GM12878 (cell line): ENCODE data around the gene VCAM1. TPM values are rescaled to one million over a fixed set of nuclear protein-coding genes. Genes with fewer than 3 reads are reported as not detected.

Source experiments
- ATAC-seq: fragments of 200-7000 bp; cut with Tn5 transposase; 3 replicates; pipeline ENCODE4 v1.9.1; 2020; ENCODE audit warnings: mild to moderate bottlenecking, moderate library complexity
- BruUV-seq: library from RNA; stranded (reverse); fragments of 400-500 nt; replicated peaks from 2 replicates; lab custom pipeline; 2021; lab: Mats Ljungman, UMichigan
- CTCF ChIA-PET: fragments of 300-600 bp; sonication (Branson Sonifier 250); formaldehyde crosslinking; extraction: SDS; loops from one replicate; lab custom pipeline; 2021; ENCODE audit warnings: inconsistent platforms; lab: Yijun Ruan, JAX
- POLR2A ChIA-PET: fragments of 350-600 bp; formaldehyde crosslinking; extraction: SDS; loops from one replicate; lab custom pipeline; 2021; ENCODE audit warnings: inconsistent platforms; lab: Charles Lee
- RAD21 ChIA-PET: fragments of 300-600 bp; sonication (Branson Sonifier 250); formaldehyde crosslinking; loops from one replicate; lab custom pipeline; 2023; ENCODE audit warnings: antibody characterized with exemption; ENCODE audit not compliant: unreplicated experiment; lab: Charles Lee
- SMC1A ChIA-PET: fragments of 300-600 bp; sonication (Branson Sonifier 250); formaldehyde crosslinking; loops from one replicate; lab custom pipeline; 2023; ENCODE audit not compliant: unreplicated experiment, uncharacterized antibody; lab: Charles Lee
- DNase-seq: peaks from one replicate; pipeline ENCODE4 v3.0.0-alpha.2; 2011; ENCODE audit warnings: low read depth, low spot score
- FAIRE-seq: peaks from 3 replicates; lab custom pipeline; 2011; peaks lifted over from hg19 to GRCh38; lab: Jason Lieb, UNC
- H2AFZ ChIP-seq: 2 replicates; pipeline ENCODE4 v1.6.0; 2011; ENCODE audit warnings: low read depth, low read length, control low read depth; ENCODE audit not compliant: control insufficient read depth
- H3K27ac ChIP-seq: 2 replicates; pipeline ENCODE4 v1.5.1; 2011; ENCODE audit warnings: control low read depth; ENCODE audit not compliant: control insufficient read depth, insufficient read depth
- H3K27me3 ChIP-seq, 2 experiments: replicated peaks in 1 of 2; 2 replicates each; pipeline versions ENCODE4 v1.6.0 to v1.6.1; 2011; ENCODE audit warnings: low read length in 1 of 2; ENCODE audit not compliant: control insufficient read depth in 2 of 2, insufficient read depth in 2 of 2
- H3K36me3 ChIP-seq, 2 experiments: 2 replicates each; pipeline ENCODE4 v1.5.1; 2011; ENCODE audit warnings: low read length in 1 of 2; ENCODE audit not compliant: control insufficient read depth in 2 of 2, insufficient read depth in 2 of 2
- H3K4me1 ChIP-seq: 2 replicates; pipeline ENCODE4 v1.6.1; 2011; ENCODE audit warnings: mild to moderate bottlenecking, low read length, moderate library complexity, mixed read lengths; ENCODE audit not compliant: control insufficient read depth, insufficient read depth
- H3K4me2 ChIP-seq: 2 replicates; pipeline ENCODE4 v1.6.0; 2011; ENCODE audit warnings: control low read depth; ENCODE audit not compliant: control insufficient read depth, insufficient read depth
- H3K4me3 ChIP-seq: fragments of 200-600 bp; sonication (generic); 2 replicates; pipeline ENCODE4 v1.5.1; 2016
- H3K79me2 ChIP-seq: 2 replicates; pipeline ENCODE4 v1.6.0; 2011; ENCODE audit warnings: low read length; ENCODE audit not compliant: control insufficient read depth, insufficient read depth
- H3K9ac ChIP-seq: 2 replicates; pipeline ENCODE4 v1.8.0; 2011; ENCODE audit warnings: low read length, control low read depth, mixed read lengths; ENCODE audit not compliant: control insufficient read depth, insufficient read depth
- H3K9me3 ChIP-seq: replicated peaks from 3 replicates; pipeline ENCODE4 v1.5.1; 2011; ENCODE audit warnings: mild to moderate bottlenecking, low read length; ENCODE audit not compliant: control insufficient read depth, insufficient read depth
- H4K20me1 ChIP-seq: 2 replicates; pipeline ENCODE4 v1.6.0; 2011; ENCODE audit not compliant: control insufficient read depth, insufficient read depth
- ATF3 ChIP-seq: IDR thresholded peaks from 2 replicates; pipeline ENCODE4 v1.6.1; 2011; ENCODE audit warnings: low read depth, mild to moderate bottlenecking, low read length, moderate library complexity, borderline replicate concordance; ENCODE audit errors: extremely low read depth
- BCL3 ChIP-seq: IDR thresholded peaks from 2 replicates; pipeline ENCODE4 v1.6.1; 2011; ENCODE audit warnings: borderline replicate concordance, low read depth, mild to moderate bottlenecking, moderate library complexity, low read length; ENCODE audit not compliant: insufficient read depth, poor library complexity, severe bottlenecking
- SPI1 ChIP-seq: IDR thresholded peaks from 2 replicates; pipeline ENCODE4 v1.6.1; 2011; ENCODE audit warnings: low read depth, mild to moderate bottlenecking, low read length, moderate library complexity, borderline replicate concordance; ENCODE audit not compliant: insufficient read depth
- ZBED1 ChIP-seq: IDR thresholded peaks from 2 replicates; pipeline ENCODE4 v1.6.1; 2016; ENCODE audit warnings: borderline replicate concordance
- ZBTB11 ChIP-seq: fragments of 450-650 bp; formaldehyde crosslinking; IDR thresholded peaks from 2 replicates; pipeline ENCODE4 v1.5.0; 2022; ENCODE audit warnings: mild to moderate bottlenecking, missing genetic modification characterization
- ZBTB33 ChIP-seq: fragments of 450-650 bp; IDR thresholded peaks from 2 replicates; pipeline ENCODE4 v1.6.1; 2017; ENCODE audit warnings: mild to moderate bottlenecking
- ZNF217 ChIP-seq: fragments of 450-650 bp; IDR thresholded peaks from 2 replicates; pipeline ENCODE4 v1.6.1; 2017; ENCODE audit warnings: antibody characterized with exemption, mild to moderate bottlenecking
- WGBS: methylation state at CpG from one replicate; pipeline ENCODE4 v1.1.6; 2016; ENCODE audit warnings: low lambda C conversion rate; ENCODE audit not compliant: insufficient replicate concordance, insufficient coverage; ENCODE audit errors: missing lambda C conversion rate; 5-methylcytosine and 5-hydroxymethylcytosine counted together
- in situ Hi-C: fragments of 300-500 bp; cut with MboI; formaldehyde crosslinking; loops from 9 replicates; pipeline ENCODE4 v1.14.3; 2018; ENCODE audit warnings: mixed read lengths
- intact Hi-C: fragments of 100-400 bp; cut with micrococcal nuclease; formaldehyde crosslinking; loops from one replicate; pipeline ENCODE4 v1.14.2; 2022; ENCODE audit not compliant: unreplicated experiment
- polyA plus RNA-seq, 11 experiments: library from polyadenylated mRNA; depleted of rRNA in 4 of 11; unstranded in 6 of 11; stranded (reverse) in 5 of 11; fragments of >200 nt; fragmentation: Nextera tagmentation in 4 of 11; fragmentation: Illumina TruSeq in 1 of 11; extraction: Ambion mirVana in 4 of 11; extraction: Trizol in 1 of 11; gene quantifications; 1 replicate in 1 of 11; 2 replicates in 10 of 11; pipeline versions ENCODE4 v1.2.1 to v1.2.3, GENCODE V29; 2011 to 2016; ENCODE audit warnings: inconsistent platforms in 2 of 11, missing spikeins in 2 of 11, low read depth in 1 of 11
- total RNA-seq, 4 experiments: library from RNA; depleted of rRNA in 3 of 4; stranded (reverse); fragments of >200 nt in 3 of 4; fragmentation: Illumina TruSeq in 1 of 4; extraction: Trizol in 1 of 4; gene quantifications; 2 replicates each; pipeline versions ENCODE4 v1.2.1 to v1.2.3, GENCODE V29; 2013 to 2021

Gene VCAM1
- total and polyA plus RNA-seq, 10 of the 15 experiments (the other 5 are each of a cell fraction or from before 2014, with no cell fraction given) = 5.0 to 13.6 (median 7.4) TPM

GRCh38 chr1:100769906-100770646 lies 50.5 kb downstream of the VCAM1 start:
- H3K9me3 ChIP-seq = no peaks in the 10 kb centered on the region
- no peaks in the 10 kb centered on the region for H4K20me1 ChIP-seq
- H3K4me2 ChIP-seq = no peak overlapping the region
- TF ChIP-seq ZBTB33 (no peak), SPI1 (no peak), ZBTB11 (CRISPR knock-in tag) (no peak), ATF3 (no peak), ZNF217 (no peak), BCL3 (no peak), ZBED1 (no peak)
- FAIRE-seq (no peak), DNase-seq (no peak), ATAC-seq (no peak)
- H2AFZ ChIP-seq = no peak overlapping the region
- intact Hi-C loops = no loop called here
- H3K27ac ChIP-seq = no peak overlapping the region
- 37% methylated on average over 4 of the region's 4 CpGs for WGBS
- in situ Hi-C loops = no loop called here
- RAD21 ChIA-PET = no interaction called here
- no TSS peak for BruUV-seq
- H3K4me3 ChIP-seq = no peak overlapping the region
- H3K27me3 ChIP-seq = no peaks in the 10 kb centered on the region
- H3K36me3 ChIP-seq = no peaks in the 10 kb centered on the region
- POLR2A ChIA-PET = interaction anchor here (0.6 kb wide), 1 partner anchor 52 kb away, joined by 3 read pairs; no protein-coding TSS in a partner anchor
- SMC1A ChIA-PET = interaction anchor here (0.5 to 1.5 kb wide), 4 partner anchors 9 to 857 kb away, joined by 3 read pairs; no protein-coding TSS in a partner anchor
- CTCF ChIA-PET = no interaction called here
- no peak overlapping the region for H3K9ac ChIP-seq
- no peaks in the 10 kb centered on the region for H3K4me1 ChIP-seq
- H3K79me2 ChIP-seq = no peaks in the 10 kb centered on the region
